Measurements from ENCODE around the gene ARHGAP18.

The ARHGAP18 gene

DNA sequence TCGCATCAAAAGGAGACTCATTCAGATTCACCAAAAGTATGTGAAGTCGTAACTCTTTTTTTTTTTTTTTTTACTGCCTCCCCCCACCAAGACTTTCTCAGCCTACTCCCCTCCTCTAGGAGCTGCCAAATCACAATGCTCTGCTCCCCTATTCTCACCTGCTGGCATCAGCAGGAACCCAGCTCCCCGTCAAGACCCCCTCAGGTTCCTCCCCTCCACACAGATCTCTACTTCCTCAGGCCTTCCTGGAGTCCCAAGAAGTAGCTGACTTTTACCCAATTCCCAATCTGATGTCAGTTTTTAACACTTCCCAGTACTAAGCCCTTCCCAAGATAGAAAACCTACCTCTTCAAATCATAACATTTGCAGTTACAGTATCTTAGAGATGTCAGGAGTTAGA, 39.3 kb downstream of the ARHGAP18 start:
- DNase-seq (ENCODE audit: low read depth): no peak

DNA sequence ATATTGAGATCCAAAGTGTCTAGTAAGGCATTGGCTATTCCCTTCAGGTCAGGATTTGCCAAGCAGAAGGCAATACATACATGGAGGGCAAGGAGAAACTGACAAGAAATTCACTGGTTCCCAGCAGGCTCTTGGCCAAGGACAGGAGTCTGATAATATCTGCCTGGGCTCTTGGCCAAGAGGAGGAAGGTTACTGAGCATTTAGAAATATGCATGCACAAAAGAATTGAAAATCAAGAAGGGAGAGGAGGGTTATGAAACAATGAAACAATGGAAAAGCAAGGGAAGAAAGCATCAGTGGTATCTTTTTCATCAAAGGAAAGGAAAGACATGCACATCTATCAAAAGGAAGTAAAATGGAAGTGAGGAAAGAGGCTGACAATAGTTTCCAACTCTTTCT, 42.4 kb downstream of the ARHGAP18 start:
- DNase-seq (ENCODE audit: low read depth): no peak

DNA sequence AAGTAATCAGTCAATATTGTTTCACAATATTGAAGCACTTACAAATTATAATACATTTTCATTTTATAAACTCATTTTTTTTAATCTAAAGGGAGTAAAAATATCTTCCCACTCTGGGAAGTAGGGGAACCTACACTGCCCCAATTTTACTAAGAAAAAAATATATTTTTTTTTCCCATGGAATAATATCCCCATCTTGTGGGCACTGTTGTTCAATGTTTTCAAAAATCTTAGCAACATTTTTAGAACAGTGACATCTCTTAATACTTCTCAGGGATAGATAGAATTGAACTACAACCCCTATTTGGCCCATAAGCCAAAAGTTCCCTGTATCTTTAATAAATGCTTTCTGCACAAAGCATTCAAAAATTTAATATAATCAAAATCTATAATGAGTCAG, 42.9 kb downstream of the ARHGAP18 start:
- no peak for DNase-seq (ENCODE audit: low read depth)

DNA sequence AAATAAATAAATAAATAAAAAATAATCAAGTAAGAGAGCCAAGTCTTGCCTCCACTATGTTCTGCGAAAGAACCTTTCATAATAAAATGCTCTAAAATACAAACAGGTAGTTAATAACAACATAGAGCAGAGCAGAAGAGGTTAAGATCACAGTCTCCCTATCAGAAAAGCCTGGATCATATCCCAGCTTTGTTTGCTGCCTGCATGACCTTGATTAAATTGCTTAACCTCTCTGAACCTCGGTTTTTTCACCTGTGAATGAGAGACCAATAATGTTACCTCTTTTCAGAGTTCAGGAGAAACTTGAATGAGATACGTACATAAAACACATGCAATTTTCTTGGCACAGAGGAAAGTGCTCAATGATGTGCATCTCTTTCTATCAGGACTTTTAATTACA, 44.4 kb downstream of the ARHGAP18 start:
- DNase-seq (ENCODE audit: low read depth): no peak

DNA sequence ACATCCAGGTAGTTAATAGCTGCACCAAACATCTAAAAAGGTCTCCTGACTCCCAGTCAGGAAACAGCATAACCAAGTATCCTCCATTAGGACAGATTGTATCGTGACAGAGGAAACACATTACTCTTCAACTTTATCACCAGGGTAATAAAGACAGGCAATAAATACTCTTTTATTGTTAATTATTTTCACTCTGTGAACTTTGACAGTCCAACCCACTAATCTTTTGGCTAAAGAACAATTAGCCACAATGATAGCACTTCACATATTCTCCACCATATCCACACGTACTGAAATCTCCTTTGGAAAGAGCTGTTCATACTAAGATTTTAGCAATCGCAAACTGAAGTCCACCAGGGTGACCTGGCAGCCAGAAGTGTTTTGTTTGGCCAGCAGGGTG, 46.4 kb downstream of the ARHGAP18 start:
- DNase-seq (ENCODE audit: low read depth): no peak

DNA sequence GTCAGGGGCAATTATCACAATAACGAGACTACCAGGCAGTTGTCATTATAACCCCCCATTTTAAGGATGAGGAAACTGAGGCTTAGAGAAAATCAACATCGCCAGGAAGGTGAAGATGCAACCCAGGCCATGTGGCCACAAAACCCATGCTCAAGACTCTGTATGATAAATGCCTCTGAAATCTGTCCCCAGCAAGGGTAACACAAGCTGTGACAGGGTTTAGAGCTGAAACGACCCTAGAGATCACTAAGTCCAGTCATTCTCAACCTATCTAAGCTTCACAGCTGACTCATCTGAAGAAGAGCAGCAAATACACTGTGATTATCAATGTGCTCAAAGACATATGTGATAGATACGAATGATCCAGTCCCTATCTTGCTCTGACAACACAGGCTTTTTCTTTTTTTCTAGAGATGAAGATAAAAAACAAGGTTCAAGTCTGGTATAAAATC, 47.0 kb downstream of the ARHGAP18 start:
- DNase-seq (ENCODE audit: low read depth): no peak

DNA sequence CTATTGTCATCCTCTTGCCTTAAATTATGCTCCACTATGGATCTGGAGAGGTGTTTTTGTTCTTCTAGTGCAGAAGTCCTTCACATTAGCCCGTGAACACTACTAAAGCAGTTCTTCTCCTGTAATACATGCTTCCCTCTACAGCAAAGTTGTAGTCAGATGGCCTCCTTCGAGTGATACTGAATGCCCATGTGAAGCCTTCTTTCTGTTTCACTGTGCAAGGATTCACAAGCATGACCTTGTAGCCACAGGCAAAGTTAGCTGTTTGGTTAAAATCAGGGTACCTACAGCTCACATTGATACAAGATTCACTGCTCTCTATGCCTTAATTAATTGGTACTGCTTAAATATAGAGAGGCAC, 47.6 kb downstream of the ARHGAP18 start:
- no peak for DNase-seq (ENCODE audit: low read depth)

DNA sequence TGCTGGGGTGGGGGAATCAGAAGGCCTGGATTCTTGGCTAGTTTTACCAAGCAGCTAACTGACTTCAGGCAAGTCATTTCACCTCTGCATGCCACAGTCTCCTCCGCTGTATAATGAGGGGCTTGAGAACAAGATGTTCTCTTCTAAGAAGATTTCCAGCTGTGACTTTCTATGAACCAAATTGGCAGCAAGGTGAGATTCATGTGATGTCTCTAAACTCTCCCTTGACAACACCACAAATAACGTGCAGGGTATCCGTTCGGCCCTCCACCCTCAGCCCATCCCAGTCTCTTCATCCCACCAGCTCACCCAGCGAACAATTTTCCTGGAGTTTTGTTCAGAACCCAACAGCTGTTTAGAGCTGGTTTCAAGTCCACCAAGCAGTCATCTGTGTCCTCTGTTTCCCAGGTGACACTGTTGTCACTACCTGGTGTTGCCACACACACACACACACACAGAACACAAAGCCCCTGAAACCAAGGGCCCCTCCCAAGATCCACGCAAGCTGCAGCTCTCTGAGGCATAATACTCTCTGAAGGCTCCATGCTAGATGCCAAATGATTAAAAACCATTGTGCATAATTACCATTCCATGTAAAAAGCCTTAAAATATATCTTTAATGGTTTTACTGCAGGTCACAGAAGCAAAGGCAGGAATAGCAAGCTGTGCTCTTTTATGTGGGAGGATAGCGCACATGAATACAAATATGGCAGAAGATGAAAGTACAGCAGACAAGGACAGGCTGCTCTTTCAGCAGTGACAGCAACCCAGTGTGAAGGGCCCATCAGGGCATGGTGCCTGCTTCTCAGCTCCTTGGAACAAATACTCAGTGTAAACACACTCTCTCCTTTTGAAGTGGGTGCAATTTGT, 48.2 kb downstream of the ARHGAP18 start:
- no peak for DNase-seq (ENCODE audit: low read depth)

DNA sequence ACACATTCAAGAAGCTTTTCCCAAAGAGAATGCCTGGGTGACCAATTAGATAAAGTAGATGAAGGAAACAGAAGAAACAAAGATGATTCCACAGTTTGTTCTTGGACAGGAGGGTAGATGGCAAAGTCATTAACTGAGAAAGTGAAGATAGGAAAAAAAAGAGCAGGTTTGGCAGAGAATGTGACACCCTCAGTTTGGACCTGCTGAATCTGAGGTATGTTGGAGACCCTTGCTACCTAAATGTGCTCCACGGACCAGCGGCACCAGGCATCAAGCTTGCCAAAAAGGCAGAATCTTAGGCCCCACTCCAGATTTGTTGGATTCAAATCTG, 49.7 kb downstream of the ARHGAP18 start:
- DNase-seq (ENCODE audit: low read depth): no peak

DNA sequence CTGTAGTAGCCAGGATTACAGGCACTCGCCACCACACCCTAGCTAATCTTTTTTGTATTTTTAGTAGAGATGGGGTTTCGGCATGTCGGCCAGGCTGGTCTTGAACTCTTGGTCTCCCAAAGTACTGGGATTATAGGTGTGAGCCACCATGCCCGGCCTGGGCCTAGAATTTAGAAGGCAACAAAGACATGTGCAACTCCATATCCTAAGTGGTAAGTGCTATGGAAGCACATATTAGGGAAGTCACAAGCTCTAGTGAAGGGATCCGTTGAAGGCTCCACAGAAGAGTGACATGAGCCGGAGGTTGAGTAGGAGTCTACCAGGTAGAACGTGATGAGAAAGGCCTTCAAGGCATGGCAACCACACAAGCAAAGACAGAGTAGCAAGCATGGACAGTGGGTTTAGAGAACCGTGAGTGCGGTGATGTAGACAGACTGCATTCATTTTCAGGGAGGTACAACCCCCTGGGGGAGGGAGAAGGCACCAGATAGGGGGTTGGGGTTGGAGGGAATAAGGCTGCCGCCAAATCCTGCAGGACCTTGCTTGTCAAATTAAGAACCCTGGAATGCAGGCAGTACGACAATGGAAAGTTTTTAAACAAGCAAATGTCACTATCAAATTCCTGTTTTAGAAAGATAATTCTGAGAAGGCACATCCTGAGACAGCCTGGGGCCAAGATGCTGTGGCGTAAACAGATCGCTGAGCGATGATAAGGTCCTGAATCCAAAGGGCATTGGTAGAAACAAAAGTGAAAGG, 50.2 kb downstream of the ARHGAP18 start:
- DNase-seq (ENCODE audit: low read depth): no peak

DNA sequence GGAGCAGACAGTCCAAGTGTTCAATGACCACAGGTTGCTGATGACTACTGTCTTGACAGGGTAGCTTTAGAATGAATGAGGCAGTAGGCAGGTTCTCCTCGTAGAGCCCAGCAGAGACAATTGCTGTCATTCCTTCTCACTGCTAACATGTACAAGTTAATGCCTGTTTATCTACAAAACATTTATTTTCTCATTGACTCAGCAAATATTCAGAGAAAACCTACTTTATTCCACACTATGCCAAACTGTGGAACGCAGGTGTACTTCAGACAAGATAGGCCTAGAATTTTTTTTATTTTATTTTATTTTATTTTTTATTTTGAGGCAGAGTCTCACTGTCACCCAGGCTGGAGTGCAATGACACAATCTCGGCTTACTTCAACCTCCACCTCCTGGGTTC, 50.8 kb downstream of the ARHGAP18 start:
- no peak for DNase-seq (ENCODE audit: low read depth)

DNA sequence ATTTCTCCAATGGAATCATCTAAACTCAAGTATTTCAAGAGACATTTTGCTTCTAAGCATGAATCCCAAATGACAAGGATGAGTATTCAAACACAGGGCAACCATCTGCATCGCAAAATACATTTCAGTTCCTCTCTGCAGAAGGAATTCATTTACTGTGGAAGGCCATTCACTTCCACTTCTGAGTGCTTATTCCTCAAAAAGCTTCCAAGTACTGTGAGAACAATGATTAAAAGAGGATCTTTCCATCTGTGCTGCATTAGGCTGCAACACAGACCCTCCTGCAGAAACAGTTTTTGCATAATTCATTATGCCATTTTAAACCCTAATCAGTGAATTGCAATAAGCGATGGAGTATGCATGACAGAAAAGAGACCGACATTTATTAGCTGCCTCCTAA, 52.5 kb downstream of the ARHGAP18 start:
- no peak for DNase-seq (ENCODE audit: low read depth)

DNA sequence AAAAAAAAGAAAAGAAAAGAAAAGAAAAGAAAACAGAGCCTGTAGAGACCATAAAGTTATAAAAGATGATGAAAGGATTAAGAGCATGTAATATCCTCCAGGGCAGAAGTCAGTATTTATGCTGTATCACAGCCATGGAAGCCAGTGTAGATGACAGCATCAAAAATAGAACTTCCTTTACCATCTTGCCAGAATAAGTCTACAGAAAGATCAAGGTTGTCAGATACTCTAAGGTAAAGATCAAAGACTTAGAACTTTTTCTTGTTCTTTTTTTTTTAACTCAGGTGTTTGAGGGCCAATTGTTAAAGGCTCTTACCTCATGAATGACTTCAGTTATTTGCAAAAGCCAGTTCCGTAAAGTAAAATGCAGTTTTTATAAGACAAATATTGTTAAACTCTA, 54.6 kb downstream of the ARHGAP18 start:
- no peak for DNase-seq (ENCODE audit: low read depth)

DNA sequence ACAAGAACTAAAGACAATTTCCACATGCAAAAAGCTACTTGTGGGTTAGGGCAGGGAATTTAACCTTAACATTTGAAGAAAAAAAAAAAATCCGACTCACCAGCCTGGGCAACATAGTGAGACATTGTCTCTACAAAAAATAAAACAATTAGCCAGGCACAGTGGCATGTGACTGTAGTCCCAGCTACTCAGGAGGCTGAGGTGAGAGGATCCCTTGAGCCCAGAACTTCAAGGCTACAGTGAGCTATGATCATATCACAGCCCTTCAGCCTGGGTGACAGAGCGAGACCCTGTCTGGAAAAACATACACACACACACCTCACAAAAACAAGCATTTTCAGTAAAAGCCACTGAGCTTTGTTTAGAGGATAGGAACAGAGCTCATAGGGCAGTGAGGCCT, 56.2 kb downstream of the ARHGAP18 start:
- no peak for DNase-seq (ENCODE audit: low read depth)

DNA sequence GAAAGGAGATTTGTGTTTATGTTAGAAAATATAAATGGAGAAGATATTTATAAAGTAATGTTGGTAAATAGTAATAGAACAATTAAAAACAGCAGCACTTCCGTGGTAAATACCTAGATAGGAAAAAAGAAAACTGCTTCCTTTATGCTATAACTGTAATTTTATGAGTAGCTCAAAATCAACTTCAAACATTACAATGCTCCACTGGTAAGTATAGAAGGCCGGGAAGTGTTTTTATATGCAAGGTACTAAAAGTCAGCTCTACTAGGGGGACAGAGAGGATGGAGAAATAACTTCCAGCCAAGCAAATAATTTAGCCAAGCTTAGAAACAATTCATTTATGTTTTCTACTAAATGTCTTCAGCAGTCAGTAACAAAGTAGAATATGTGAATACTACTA, 56.7 kb downstream of the ARHGAP18 start:
- DNase-seq (ENCODE audit: low read depth): no peak

DNA sequence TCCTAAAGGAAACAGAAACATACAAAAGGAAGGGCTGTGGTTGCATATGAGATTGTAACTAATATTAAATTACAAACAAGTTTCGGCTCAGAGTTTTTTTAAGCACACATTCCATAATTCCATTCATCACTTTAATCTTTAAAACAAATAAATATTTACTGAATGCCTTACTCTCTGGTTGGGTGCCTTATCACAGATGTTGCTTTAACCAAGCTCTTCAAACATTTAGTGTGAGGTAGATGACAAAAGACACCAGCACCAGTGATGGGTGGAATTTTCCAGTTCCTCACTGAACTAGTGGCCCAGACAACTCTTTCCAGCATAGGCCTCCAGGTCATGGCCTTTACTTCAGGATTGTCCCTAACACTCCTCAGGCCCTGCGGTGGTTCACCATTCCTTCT, 58.7 kb downstream of the ARHGAP18 start:
- DNase-seq (ENCODE audit: low read depth): no peak

DNA sequence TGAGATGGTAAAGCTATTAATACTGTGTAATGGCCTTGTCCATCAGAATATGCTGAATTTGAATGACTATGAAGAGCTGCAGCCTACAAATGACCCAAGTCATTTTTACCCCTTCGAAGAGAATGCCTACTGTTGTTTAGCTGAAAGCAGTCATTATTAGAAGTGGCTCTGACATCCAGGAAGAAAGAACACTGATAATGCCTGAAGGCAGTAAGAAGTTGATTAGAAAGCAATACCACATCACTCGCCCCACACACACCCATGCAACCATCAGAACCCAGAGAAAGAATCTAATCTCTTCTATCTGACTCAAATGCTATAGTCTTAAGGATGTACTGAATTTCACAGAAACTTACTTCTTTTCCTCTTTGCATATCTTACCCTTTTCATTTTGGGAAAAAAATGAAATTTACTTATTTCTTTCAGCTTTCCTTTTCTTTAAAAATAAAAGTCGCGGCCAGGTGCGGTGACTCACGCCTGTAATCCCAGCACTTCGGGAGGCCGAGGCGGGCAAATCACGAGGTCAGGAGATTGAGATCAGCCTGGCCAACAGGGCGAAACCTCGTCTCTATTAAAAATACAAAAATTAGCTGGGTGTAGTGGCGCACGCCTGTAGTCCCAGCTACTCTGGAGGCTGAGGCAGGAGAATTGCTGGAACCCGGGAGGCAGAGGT, 61.0 kb downstream of the ARHGAP18 start:
- DNase-seq (ENCODE audit: low read depth): no peak

DNA sequence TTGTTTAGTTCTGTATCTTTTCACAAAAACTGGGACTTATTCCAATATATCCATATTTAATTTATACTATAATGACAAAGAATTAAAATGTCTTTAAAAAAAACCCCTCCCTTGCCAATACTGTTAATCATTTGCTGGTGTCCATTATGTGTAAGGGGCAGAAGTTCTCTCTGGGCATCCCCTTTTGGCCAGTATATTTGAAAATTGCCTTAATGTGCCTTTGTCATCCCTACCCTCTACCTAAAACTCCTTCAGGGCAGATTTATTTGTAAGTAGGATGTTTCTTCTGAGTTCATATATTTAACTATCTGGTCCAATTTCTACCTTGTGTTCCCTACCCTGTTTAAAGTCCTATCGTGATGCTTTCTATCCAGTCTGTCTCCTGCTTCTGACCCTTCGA, 62.9 kb downstream of the ARHGAP18 start:
- DNase-seq (ENCODE audit: low read depth): no peak

DNA sequence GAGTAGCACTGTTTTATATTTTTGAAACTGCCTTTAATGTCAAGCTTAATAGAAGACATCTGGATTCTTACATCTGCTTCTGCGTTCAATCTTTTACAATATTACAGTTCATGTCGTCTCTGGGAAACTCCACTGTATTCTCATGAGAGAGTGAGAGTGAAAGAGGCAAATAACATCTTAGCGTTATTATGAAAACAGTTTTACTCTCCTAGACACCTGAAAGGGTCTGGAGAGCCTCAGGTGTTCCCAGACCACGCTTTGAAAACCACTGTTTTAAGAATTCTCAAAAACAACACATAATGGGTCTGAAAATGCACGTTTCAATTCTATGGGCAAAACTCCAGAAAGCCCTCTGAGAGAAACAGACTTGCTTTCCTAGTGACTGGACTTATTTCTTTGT, 63.3 kb downstream of the ARHGAP18 start:
- no peak for DNase-seq (ENCODE audit: low read depth)

DNA sequence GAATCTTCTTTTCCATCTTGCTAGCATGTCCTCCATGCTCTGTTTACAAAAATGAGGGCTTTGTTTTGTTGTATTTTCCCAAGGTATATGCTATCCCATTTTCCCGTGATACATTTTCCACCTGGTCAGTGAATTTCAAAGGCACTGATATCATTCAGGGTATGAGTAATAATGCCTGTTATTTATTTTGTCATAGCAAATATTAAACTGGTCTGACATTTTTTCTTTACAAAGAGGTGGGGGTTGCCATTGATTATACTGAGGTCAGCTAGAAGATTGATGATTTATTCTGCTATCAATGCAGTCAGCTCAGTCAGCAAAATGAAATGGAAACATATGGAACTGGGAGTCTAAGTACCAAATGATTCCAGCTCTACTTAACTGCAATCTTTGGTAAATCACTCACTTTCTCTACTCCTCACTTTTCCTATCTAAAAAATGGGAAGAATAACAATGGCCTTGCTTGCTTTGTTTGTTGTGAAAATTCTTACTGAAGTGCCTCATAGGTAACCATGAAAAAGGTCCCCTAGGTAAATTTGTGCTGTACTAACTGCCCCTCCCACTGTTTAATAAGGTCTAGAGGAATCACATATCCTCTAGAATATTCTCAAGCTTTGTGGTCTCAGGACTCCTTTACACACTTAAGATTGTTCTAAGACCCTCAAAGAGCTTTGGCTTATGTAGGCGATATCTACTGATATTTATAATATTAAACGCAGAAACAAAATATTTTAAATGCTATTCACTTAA, 64.0 kb downstream of the ARHGAP18 start:
- no peak for DNase-seq (ENCODE audit: low read depth)

DNA sequence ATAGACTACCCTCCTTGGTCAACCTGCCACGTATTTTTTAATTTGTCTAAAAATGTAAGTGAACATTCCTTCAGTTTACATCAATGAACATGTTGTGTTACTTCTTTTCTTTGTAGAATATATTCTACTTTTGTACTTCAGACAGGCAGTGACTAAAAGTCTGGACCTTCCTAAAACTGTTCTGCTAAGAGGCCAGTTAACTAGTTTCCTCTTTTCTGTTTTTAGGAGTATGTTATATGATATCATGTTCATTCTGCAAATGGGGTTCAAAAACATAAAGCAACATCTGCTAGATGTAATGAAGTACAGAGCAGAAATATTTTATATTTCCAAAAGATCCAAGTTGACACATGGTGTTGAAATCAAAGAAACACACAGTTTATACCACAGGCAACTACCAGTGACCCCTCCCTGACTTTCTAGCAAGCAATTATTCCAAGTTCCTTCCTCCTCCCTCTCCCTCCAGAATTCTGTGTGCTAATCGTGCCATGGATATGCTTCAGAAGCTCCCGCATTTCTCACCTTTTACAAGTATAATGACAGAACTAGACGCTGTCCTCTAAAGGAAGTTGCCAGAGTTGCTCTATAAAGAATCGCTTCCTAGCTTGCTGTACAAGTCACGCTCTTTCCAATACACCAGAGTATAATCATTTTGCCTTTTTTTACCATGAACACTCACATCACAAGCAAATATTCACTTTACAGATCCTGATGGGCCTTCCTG, 64.7 kb downstream of the ARHGAP18 start:
- DNase-seq (ENCODE audit: low read depth): no peak

DNA sequence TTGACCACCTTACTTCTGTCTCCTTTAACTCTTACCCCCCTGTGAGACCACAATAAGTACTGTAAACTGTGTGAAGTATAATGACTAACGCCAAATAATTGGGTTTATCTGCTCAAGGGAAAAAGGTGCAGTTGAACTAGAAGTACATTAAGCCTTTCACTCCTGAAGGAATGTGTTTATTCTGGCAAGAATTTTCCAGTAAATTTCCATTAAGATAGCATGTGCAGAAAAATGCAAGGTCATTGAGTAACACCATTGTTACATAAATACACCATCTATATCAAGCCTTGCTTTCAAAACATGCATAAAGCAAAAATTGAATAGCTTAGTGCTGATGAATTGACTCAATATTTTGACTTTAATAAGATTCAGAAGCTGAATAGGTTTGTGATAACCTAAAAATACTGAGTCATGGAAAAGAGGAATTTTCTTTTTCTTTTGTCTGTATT, 65.4 kb downstream of the ARHGAP18 start:
- DNase-seq (ENCODE audit: low read depth): peak; percentile 46

Data from non-pigmented ciliary epithelial cell (primary cell).